ENCODE measurements around the gene LILRA6. TPM values are rescaled to one million over a fixed set of nuclear protein-coding genes. Genes with fewer than 3 reads are reported as not detected.
A peak's percentile ranks its signal among the peaks of the same experiment; 100 is the strongest.
"Not testable (repeated sequence)": the region's sequence is repeated elsewhere in the genome, so short reads cannot be mapped to it uniquely, and the experiment has no call there.

LILRA6 gene
- total RNA-seq, 1 donor from 2014 or later: 26.5 TPM

DNA sequence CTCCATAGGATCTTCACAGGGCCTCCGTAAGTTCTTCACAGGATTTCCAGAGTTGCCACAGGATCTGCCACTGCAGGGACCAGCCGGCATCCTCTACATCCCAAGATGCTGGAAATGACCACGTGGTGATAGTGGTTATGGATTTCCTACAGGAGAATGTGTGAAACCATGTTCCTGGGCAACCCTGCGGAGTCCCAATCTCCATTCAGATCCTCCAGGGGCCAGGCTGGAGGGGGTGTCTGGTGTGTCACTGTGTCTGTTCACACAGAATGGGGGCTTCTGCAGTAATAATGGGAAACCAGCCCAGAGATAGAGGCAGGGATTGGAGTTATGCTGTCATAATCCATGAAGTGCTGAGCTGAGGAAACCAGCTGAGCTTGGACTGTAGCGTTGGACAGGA, 8.6 kb downstream of the LILRA6 start:
- peak; percentile 71 for DNase-seq (ENCODE audit: low spot score)

DNA sequence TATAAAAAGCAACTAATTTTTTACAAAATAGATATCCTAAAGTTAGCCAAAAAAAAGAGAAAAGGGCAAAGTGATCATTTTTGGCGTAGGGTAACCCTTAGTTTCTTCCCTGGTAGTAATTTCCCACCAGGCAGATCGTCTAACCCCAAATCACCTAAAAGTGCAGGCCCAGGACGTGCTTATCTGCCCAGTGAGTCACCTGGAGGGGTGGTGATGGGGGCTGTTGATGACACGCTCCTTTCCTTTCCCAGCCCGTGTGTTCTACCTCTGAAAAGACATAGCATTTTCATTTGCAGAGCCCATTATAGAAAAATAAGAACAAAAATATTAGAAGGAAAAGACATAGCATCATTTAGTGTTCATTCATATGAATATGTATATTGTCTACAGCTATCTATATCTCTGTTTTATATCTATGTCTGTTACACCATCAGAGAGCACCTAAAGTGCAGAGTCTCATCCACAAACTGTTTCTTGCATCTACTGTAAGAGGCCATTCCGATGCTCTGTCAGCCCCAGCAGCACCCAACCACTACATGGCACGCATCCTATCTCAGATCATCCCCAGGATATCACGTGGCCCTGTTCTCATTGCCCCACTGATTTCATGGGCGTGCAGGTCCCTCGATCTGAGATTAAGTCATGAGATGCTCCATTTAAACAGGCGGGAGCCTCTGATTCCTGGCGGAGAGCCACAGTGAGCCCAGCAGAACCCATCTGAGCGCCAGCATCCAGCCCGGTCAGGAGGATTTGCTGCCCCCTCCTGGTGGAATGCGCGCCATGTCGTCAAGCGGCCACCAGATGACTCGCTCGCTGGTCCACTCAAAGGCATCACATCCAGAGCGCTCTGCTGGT, 11.3 kb downstream of the LILRA6 start:
- peak; percentile 99 for DNase-seq (ENCODE audit: low spot score)

DNA sequence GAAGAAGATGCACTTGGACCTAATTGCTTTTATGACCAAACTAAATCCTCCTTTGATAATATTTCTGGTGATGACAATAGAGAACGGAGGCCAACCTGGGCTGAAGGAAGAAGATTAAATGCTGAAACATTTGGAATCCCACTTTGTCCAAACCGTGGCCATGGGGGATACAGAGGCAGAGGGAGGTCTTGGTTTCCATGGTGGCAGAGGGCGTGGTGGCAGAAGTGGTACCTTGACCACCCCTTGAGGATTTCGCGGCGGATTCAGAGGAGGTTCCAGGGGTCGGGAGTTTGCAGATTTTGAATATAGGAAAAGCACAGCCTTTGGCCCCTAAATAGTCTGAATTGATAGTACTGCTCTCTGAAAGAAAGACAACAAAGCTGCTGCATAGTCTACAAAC, 12.6 kb downstream of the LILRA6 start:
- DNase-seq (ENCODE audit: low spot score): peak; percentile 87

DNA sequence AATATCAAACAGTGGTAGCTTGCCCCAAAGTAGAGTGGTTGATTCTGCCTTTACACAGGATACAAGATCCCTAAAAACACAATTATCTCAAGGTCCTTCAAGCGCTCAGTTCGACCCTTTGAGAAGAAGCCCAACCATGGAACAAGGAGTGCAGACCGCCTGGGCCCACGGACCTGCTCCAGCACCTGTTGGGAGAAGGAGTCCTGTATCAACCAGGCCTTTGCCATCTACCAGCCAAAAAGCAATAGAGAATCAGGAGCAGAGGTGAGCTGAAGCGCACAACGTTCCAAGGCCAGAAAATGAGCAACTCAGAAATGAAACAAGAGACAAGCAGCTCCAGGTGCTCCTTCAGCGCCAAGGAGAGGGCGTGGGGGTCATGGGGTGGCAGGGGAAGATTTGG, 13.4 kb downstream of the LILRA6 start:
- peak; percentile 83 for DNase-seq (ENCODE audit: low spot score)

- not testable (repeated sequence) for DNase-seq (ENCODE audit: low spot score)
These were observed 18.0 kb downstream of the LILRA6 start for GRCh38 chr19:54224619-54225018.

DNA sequence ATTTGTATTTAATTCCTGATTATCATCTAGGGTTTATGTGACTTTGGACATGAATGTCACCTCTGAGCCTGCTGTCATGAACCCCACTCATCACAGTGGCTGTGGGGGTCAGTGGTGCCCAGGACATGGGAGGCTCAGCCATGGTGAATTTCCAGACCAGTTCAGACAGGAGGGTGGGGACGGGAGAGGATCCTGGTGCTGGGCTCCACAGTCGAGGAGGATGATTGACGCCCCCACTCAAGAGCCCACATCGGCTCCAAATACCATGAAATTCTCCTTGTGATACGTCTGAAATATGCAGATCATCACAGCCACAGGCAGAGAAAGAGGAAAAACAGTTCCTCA, 18.7 kb downstream of the LILRA6 start:
- DNase-seq (ENCODE audit: low spot score): not testable (repeated sequence)

GRCh38 chr19:54223277-54223936, 19.2 kb downstream of the LILRA6 start:
- not testable (repeated sequence) for DNase-seq (ENCODE audit: low spot score)

DNA sequence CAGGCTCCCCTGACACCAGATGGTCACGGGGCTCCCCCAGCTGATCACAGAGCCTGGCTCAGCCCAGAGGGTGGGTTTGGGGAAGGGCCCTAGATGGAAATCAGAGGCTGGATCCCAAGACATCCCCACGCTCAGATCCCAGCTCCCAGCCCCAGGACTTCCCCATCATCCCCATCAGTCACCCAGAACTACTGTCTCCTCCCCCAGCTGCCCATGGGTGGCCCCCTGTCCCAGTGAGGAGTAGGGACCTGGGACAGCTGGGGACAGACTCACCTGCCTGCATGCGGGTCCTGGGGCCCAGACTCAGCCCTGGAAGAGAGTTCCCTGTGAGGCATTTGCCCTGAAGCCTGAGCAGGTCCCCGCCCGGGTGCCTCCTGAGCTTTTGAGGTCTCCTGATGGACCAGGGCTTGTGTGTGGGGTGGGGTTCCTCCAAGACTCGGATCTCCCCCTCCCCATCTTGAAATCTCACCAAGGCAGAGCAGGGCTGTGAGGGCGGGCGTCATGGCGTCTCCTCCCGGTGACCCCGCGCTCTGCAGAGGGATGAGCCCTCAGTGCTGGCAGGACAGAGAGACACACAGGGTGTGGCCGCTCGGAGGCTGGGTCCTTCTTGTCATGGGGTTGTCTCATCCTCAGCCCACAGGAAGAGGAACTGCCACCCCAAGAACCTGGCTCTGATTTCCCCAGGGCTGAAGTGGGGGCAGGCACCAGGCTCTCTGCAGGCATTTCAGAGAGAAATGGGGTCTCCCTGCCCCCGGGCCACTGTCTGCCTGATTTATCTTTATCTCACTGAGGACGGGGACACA, 19.9 kb downstream of the LILRA6 start, which contains the start of gene LILRB3:
LILRB3 (minus strand) TSS at position 534 of the 803 bp plus-strand sequence; CDS start at position 503, 31 bp downstream.
- not testable (repeated sequence) for DNase-seq (ENCODE audit: low spot score)

GRCh38 chr19:54221947-54222346, 20.6 kb downstream of the LILRA6 start:
- DNase-seq (ENCODE audit: low spot score): not testable (repeated sequence)

DNA sequence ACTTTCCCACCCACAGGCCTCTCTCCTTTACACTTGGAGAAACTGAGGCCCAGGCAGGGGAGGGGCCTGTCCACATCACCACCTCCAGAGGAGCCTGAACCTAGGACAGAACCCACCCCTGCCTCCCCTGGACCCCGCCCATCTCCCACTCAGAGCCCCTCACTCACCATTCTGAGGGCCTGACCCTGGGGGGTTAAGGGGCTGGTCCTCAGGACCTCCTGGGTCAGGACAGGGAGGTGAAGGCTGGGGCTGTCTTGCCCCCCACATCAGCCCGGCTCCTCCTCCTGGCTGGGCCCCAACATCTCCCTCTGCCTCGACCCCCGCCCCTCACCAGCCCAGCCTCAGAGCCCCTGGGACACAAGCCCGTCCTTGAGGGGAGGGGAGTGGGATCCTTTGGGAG, 22.9 kb downstream of the LILRA6 start:
- DNase-seq (ENCODE audit: low spot score): not testable (repeated sequence)

- no peak for DNase-seq (ENCODE audit: low spot score)
These were observed 23.5 kb downstream of the LILRA6 start for GRCh38 chr19:54218960-54219661.

DNA sequence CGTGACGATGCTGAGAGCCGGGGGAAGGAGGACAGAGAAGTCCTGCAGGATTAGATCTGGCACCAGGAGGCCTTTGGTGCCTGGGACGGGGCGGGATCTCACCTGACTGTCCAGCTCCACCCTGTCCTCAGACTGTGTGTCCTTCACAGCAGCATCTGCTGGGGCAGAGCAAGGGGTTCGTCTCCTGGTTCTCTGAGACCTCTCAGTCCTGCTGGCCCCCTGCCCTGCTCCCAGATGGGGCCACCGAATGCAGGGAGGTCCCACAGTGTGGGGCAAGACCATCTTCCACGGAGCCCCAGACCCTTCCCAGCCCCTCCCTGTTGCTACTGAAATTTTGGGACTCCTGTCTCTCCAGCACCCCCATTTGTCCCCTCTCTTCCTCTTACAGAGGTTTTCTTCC, 24.3 kb downstream of the LILRA6 start:
- DNase-seq (ENCODE audit: low spot score): no peak

DNA sequence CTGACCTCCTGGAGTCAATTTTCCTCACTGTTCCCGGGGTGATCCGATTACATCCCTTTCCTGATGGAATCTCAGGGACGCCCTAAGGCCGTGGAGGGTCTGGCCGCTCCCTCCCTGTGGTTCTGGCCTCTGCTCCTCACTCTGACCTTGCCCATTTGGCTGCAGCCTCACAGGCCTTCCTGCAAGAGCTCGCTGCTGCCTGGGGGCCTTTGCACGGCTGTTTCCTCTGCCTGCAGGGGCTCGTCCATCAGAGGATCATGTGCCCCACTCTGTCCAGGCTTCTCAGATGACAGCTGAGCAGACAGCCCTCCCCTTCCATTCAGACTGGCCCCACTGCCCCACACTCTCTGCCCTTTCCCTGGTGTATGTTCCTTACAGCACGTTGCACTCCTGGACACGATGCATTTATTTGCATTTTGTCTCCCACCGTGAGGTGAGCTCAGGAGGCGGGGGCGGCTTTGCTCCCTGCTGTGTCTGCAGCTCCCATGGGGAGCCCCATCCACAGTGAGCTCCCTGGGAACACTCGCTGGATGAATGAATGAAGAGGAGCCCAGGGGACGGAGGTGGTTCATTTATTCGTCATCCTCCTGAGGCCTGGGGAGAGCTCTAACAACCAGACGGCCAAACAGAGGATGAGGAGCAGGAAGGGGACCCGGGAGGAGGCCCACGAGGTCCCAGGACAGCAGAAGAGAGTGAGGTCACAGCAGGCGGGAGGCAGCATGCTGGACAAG, 24.9 kb downstream of the LILRA6 start:
- DNase-seq (ENCODE audit: low spot score): not testable (repeated sequence)

DNA sequence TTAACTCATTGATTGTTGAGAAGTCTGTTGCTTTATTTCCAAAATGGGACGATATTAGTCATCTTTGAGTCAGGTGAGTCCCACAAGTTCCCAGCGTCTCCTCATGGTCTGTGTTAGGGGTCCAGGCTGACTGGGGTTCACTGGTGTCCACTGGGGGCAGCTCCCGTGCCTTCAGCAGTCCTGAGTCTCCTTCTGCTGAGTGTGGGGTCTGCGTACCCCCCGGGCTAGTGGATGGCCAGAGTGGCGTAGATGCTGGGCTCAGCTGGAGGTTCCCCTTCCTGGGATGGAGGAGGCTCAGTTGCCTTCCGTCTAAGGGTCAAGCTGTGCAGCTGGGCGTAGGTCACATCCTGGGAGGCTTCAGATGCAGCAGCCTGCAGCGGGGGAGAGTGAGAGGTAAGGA, 25.7 kb downstream of the LILRA6 start:
- no peak for DNase-seq (ENCODE audit: low spot score)

DNA sequence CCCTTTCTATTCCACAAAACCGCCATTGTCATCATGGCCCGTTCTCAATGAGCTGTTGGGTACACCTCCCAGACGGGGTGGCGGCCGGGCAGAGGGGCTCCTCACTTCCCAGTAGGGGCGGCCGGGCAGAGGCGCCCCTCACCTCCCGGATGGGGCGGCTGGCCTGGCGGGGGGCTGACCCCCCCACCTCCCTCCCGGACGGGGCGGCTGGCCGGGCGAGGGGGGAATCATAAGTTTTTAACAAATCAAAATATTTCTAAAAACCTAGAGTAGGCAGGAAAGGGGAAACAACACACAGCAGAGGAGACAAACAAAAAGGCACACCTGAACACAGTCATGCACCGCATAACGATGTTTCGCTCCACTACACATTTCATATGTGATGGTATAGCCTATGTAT, 27.9 kb downstream of the LILRA6 start:
- not testable (repeated sequence) for DNase-seq (ENCODE audit: low spot score)

GRCh38 chr19:54214217-54214616, 28.4 kb downstream of the LILRA6 start:
- DNase-seq (ENCODE audit: low spot score): not testable (repeated sequence)

- no peak for DNase-seq (ENCODE audit: low spot score)
These were observed 31.4 kb downstream of the LILRA6 start for GRCh38 chr19:54211235-54211634.

GRCh38 chr19:54209811-54210494, 32.6 kb downstream of the LILRA6 start:
- DNase-seq (ENCODE audit: low spot score): no peak

GRCh38 chr19:54209058-54209810, 33.4 kb downstream of the LILRA6 start:
- DNase-seq (ENCODE audit: low spot score): no peak

Measured in mesenteric fat pad (tissue), 1 donor.